Measurements from ENCODE around the gene NUDT9. TPM values are rescaled to one million over a fixed set of nuclear protein-coding genes. Genes with fewer than 3 reads are reported as not detected.
"Not testable (repeated sequence)": the region's sequence is repeated elsewhere in the genome, so short reads cannot be mapped to it uniquely, and the experiment has no call there.

NUDT9 gene
- total RNA-seq, 1 experiment from 2014 or later: 10.1 TPM

DNA sequence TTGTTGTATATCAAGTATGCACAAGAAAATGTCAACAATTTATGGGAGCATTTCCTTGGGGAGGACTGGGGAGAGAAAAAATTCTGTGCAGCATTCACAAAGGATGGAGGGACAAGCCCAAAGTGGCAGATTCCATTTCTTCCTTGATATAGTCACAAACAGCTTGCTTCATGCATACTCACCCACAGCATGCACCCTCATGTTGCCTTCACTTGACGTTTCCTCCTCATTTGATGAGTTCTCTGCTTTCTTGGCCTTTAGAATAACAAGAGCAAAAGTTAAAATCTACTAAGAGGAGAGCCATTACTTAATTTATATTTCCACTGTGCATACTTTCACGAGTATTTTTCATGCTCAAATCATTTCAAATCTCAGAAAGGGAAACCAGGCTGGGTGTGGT is 69.1 kb downstream of the NUDT9 start:
- H3K27ac ChIP-seq: no peak overlapping the region
- no peaks in the 10 kb centered on the region for H3K27me3 ChIP-seq (replicated peaks)
- DNase-seq (ENCODE audit: low read depth in 1 of 2, low spot score in 2 of 2): no peak
- H3K4me1 ChIP-seq (replicated peaks): no peaks in the 10 kb centered on the region
- H3K36me3 ChIP-seq: no peaks in the 10 kb centered on the region
- H3K9me3 ChIP-seq (replicated peaks): no peaks in the 10 kb centered on the region
- no peak overlapping the region for H3K4me3 ChIP-seq

DNA sequence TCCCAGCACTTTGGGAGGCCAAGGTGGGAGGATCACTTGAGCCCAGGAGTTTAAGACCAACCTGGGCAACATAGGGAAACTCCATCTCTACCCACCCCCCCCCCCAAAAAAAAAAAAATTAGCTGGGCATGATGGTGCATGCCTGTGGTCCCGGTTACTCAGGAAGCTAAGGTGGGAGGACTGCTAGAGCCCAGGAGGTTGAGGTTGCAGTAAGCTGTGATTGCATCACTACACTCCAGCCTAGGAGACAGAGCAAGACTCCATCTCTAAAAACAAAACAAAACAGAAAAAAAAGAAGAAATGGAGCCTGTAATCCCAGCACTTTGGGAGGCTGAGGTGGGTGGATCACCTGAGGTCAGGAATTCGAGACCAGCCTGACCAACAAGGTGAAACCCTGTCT is 69.5 kb downstream of the NUDT9 start:
- not testable (repeated sequence) for H3K4me3 ChIP-seq; H3K27ac ChIP-seq; DNase-seq (ENCODE audit: low read depth in 1 of 2, low spot score in 2 of 2); H3K36me3 ChIP-seq; H3K4me1 ChIP-seq (replicated peaks); H3K27me3 ChIP-seq (replicated peaks); H3K9me3 ChIP-seq (replicated peaks)

DNA sequence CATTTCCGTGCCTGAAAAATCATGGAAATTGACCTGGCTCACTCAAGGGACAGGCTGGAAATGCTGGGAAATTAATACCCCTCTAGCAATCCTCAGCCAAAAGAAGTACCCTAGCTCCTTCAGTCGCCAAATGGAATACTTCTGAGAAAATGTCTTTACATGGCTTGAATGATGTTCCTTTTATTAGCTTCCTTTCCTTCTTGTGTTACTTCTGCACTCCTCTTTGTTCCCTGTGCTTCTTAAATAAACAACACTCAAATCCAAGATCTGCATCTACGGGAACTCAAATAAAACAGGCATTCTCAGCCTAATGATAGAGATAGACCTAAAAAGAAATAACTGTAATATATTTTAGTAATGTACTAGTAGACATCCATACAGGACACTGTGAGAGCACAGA is 70.7 kb downstream of the NUDT9 start:
- DNase-seq (ENCODE audit: low read depth in 1 of 2, low spot score in 2 of 2): no peak
- no peaks in the 10 kb centered on the region for H3K4me1 ChIP-seq (replicated peaks)
- H3K27me3 ChIP-seq (replicated peaks): no peaks in the 10 kb centered on the region
- H3K36me3 ChIP-seq: no peaks in the 10 kb centered on the region
- no peak overlapping the region for H3K4me3 ChIP-seq
- no peak overlapping the region for H3K27ac ChIP-seq
- H3K9me3 ChIP-seq (replicated peaks): no peaks in the 10 kb centered on the region

DNA sequence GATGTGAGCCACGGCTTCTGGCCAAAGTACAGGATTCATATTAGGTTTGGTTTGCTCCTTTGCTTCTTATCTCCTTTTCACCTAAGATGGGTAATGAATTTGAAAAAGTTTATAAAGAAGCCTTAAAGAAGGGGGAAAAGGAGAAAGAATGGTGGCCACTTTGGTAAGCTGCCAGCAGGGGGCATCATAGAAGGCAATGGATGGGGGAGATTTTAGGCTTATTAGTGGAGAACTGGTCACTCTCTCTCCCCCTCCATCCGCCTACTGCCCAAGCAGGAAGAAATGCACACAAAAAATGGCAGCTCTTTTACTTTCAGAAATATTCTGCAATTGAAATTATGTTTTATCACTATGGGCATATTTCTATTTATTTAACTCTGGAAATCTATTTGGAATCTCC is 74.8 kb downstream of the NUDT9 start:
- Histone ChIP-seq H3K27ac (no peak overlapping the region), H3K36me3 (no peaks in the 10 kb centered on the region), H3K27me3 (replicated peaks) (no peaks in the 10 kb centered on the region), H3K4me1 (replicated peaks) (no peaks in the 10 kb centered on the region), H3K4me3 (no peak overlapping the region), H3K9me3 (replicated peaks) (no peaks in the 10 kb centered on the region)
- no peak for DNase-seq (ENCODE audit: low read depth in 1 of 2, low spot score in 2 of 2)

DNA sequence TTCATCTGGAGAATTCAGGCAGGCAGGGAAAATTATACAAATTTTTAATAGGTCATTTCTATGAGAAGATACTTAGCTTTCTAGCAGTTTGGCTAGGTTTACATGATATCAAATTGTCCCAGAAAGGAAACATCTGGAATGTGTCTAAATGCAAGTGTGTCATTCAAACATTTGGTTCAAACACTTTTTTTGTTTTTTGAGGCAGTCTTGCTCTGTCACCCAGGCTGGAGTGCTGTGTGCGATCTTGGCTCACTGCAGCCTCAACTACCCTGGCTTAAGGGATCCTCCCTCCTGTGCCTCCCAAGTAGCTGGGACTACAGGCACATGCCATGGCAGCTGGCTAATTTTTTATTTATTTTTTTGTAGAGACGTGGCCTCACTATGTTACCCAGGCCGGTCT is 75.2 kb downstream of the NUDT9 start:
- Histone ChIP-seq H3K9me3 (replicated peaks) (no peaks in the 10 kb centered on the region), H3K36me3 (no peaks in the 10 kb centered on the region), H3K4me3 (no peak overlapping the region), H3K27me3 (replicated peaks) (no peaks in the 10 kb centered on the region), H3K4me1 (replicated peaks) (no peaks in the 10 kb centered on the region), H3K27ac (no peak overlapping the region)
- no peak for DNase-seq (ENCODE audit: low read depth in 1 of 2, low spot score in 2 of 2)

DNA sequence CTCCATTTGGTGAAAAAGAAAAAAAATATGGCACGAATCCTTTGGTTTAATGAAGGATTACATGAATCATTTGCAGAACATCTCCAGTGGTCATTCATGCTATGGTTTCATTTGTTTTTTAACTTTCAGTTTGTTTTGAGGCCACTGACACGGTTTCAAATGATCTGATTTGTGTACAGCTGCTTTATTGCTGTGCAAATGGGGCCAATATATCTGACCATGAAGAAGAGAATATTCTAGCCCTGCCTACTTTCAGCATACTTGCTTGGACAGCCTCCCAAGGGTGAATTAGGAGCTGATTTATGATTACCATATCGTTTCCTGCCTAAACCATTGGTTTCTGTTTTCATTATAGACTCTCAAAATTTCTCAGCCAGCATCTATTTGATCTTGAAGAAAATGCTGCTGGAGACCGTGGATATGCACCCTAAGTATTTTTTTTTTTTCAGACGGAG is 76.1 kb downstream of the NUDT9 start:
- Histone ChIP-seq H3K9me3 (replicated peaks) (no peaks in the 10 kb centered on the region), H3K4me3 (no peak overlapping the region), H3K4me1 (replicated peaks) (no peaks in the 10 kb centered on the region), H3K27ac (no peak overlapping the region), H3K36me3 (no peaks in the 10 kb centered on the region), H3K27me3 (replicated peaks) (no peaks in the 10 kb centered on the region)
- no peak for DNase-seq (ENCODE audit: low read depth in 1 of 2, low spot score in 2 of 2)

DNA sequence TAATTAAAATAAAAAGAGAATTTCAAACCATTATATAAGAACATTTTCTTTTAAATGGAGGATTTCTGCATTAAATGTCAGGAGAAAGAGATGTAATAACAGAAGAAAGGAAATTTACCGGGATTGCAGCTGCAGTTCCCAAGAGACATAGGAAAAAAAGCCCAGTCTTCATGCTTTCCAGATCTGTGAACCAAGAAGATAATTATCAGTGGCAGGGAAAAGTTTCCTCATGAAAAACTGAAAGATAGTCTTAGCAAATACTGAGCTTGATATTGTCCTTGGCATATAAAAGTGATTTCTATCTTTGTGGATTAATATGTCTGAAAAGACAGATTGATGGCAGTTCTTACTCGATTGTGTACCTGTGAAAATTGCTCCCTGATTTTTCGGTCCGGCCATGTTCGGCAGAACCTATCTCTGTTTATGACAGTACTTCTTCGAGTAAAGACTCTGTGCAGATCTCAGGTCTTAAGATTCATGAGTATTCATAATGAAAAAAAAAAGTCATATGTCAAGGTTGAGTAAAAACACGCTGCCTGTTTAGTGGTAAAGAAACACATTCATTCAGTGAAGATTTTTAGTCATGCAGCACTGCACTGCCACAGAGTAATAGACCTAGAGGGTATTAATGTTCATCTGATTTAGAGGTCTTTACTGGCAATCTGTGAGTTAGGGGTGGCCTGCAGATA is 77.2 kb downstream of the NUDT9 start:
- no peak for DNase-seq (ENCODE audit: low read depth in 1 of 2, low spot score in 2 of 2)
- H3K9me3 ChIP-seq (replicated peaks): no peaks in the 10 kb centered on the region
- H3K36me3 ChIP-seq: no peaks in the 10 kb centered on the region
- H3K27ac ChIP-seq: no peak overlapping the region
- H3K4me3 ChIP-seq: no peak overlapping the region
- no peaks in the 10 kb centered on the region for H3K4me1 ChIP-seq (replicated peaks)
- no peaks in the 10 kb centered on the region for H3K27me3 ChIP-seq (replicated peaks)

DNA sequence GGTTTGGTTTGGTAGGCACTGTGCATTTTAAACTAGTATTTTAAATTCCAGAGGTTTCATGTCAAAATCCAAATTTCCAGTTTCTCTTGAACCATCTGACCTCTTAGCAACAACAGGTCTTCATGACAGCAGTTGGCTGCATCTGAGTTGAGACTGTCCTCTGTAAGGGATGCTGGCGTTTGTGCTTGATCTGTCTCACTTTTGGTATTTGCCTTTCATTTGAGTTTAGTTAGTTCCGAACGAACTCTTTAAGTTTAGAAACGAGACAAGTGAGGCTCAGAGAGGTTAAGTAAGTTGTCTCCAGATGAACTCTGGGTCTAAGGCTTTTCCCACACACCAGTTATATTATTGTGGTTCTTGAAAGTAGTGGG is 77.7 kb downstream of the NUDT9 start:
- Histone ChIP-seq H3K4me3 (no peak overlapping the region), H3K9me3 (replicated peaks) (no peaks in the 10 kb centered on the region), H3K36me3 (no peaks in the 10 kb centered on the region), H3K27ac (no peak overlapping the region), H3K27me3 (replicated peaks) (no peaks in the 10 kb centered on the region), H3K4me1 (replicated peaks) (no peaks in the 10 kb centered on the region)
- no peak for DNase-seq (ENCODE audit: low read depth in 1 of 2, low spot score in 2 of 2)

DNA sequence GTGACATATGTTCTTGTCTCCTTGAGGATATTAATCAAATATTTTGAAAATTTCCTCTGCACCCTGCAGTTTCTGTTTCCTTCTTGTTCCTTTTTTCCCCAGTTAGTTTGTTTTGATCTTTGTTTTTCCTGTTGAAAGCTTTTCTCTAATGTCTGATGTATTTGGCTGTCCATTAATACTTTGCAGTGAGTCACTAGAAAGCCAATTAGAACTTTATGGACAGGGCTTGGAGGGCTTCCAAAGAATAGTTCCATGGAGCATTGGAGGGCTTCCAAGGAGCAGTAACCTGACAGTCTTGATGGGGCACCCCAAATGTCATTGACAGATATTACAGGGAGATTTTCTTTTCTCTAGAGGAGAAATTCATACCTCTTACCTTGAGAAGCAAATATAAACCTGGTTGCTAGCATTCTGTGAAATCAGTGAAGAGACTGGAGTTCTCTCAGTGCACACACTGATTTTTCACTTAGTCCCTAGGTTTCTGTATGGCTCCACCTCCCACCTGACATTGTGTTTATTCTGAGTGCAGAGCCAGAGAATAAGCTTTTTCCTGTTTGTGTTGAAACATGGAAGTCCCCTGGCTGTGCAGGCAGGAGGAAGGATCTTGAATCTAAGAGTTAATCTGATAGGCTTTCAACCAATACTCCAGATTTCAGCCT is 80.3 kb downstream of the NUDT9 start:
- no peak overlapping the region for H3K4me3 ChIP-seq
- no peaks in the 10 kb centered on the region for H3K36me3 ChIP-seq
- peaks cover 8% of the 10 kb centered on the region for H3K4me1 ChIP-seq (replicated peaks)
- H3K27me3 ChIP-seq (replicated peaks): no peaks in the 10 kb centered on the region
- H3K27ac ChIP-seq: no peak overlapping the region
- DNase-seq (ENCODE audit: low read depth in 1 of 2, low spot score in 2 of 2): no peak
- H3K9me3 ChIP-seq (replicated peaks): no peaks in the 10 kb centered on the region

DNA sequence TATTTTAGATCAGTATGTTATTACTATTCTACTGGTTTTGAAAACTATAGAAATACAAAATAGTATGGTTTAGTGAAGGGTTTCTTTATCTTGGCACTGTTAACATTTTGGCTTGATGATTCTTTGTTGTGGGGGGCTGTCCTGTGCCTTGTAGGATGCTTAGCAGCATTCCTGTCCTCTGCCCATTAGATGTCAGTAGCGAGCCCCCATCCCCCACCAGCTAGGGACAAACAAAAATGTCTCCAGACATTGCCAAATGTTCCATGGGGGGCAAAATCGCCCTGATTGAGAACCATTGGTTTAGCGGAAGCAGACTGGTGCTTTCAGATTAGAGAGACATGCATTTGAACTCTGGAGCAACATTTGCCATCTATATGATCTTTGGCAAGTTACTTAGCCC is 83.5 kb downstream of the NUDT9 start:
- H3K27ac ChIP-seq: no peak overlapping the region
- no peak overlapping the region for H3K4me3 ChIP-seq
- no peaks in the 10 kb centered on the region for H3K9me3 ChIP-seq (replicated peaks)
- DNase-seq (ENCODE audit: low read depth in 1 of 2, low spot score in 2 of 2): no peak
- peaks cover 8% of the 10 kb centered on the region for H3K4me1 ChIP-seq (replicated peaks)
- H3K36me3 ChIP-seq: no peaks in the 10 kb centered on the region
- no peaks in the 10 kb centered on the region for H3K27me3 ChIP-seq (replicated peaks)

DNA sequence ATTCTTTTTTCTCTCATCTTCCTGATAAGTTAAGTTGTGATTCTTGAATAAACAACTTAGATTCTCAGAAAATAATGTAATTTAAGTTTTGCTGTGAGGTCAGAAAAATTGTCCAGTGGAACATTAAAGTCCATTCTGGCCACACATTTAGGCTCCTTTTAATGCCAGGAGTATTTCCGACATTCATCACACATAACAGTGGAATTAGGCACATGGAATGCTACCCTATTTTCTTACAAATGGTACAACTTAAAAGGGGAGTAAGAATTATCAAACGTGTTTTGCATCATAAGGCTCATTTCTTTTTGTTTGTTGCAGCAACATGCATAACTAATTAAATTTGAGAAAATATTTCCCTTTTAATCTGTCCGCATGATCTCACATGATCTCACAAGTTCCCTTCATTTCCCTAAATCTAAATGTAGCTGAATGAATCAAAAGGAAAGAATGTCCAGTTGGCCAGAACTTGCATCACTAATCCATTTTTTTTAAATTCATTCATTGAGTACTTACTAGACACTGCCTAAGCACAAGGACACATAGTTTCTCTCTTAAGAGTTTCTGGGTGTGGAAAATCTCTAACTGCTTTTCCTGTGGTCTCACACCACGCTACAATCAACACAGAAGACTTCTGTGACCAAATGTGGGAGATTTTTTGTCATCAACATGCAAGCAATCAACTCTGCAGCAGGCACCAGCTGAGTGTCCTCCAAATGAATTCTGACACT is 84.8 kb downstream of the NUDT9 start:
- Histone ChIP-seq H3K4me3 (no peak overlapping the region), H3K27me3 (replicated peaks) (no peaks in the 10 kb centered on the region), H3K4me1 (replicated peaks) (peaks cover 8% of the 10 kb centered on the region), H3K9me3 (replicated peaks) (no peaks in the 10 kb centered on the region), H3K27ac (peak overlapping the region; percentile 23; the same call in 1 of the 2 replicates), H3K36me3 (no peaks in the 10 kb centered on the region)
- DNase-seq (ENCODE audit: low read depth in 1 of 2, low spot score in 2 of 2): peak in 1 of 2 experiments; percentile 11

Other genes starting within 250 kb of the NUDT9 start
- 10.2 and 16.0 TPM in 2 replicates for gene KLHL8, start 202.0 kb upstream of the NUDT9 start, total RNA-seq (2014; rRNA removed; shearing (Covaris generic))
- gene HSD17B13, start 99.7 kb upstream of the NUDT9 start, total RNA-seq (2014; rRNA removed; shearing (Covaris generic)): not detected in 2 replicates
- 66.9 and 71.9 TPM in 2 replicates for gene HSD17B11, start 31.4 kb upstream of the NUDT9 start, total RNA-seq (2014; rRNA removed; shearing (Covaris generic))
- gene SPARCL1, start 106.8 kb downstream of the NUDT9 start, total RNA-seq (2014; rRNA removed; shearing (Covaris generic)): not detected in 2 replicates
- gene DSPP, start 186.0 kb downstream of the NUDT9 start, total RNA-seq (2014; rRNA removed; shearing (Covaris generic)): not detected in 2 replicates
- not detected in 2 replicates for gene DMP1, start 227.7 kb downstream of the NUDT9 start, total RNA-seq (2014; rRNA removed; shearing (Covaris generic))

Data from SJSA1 (cell line).